Glomerular visceral epithelial cell (primary cell): ENCODE data around the gene ZNF750.

Source experiments
- DNase-seq: peaks from one replicate; pipeline ENCODE4 v3.0.0-alpha.2; 2016; ENCODE audit errors: extremely low spot score

The ZNF750 gene

DNA sequence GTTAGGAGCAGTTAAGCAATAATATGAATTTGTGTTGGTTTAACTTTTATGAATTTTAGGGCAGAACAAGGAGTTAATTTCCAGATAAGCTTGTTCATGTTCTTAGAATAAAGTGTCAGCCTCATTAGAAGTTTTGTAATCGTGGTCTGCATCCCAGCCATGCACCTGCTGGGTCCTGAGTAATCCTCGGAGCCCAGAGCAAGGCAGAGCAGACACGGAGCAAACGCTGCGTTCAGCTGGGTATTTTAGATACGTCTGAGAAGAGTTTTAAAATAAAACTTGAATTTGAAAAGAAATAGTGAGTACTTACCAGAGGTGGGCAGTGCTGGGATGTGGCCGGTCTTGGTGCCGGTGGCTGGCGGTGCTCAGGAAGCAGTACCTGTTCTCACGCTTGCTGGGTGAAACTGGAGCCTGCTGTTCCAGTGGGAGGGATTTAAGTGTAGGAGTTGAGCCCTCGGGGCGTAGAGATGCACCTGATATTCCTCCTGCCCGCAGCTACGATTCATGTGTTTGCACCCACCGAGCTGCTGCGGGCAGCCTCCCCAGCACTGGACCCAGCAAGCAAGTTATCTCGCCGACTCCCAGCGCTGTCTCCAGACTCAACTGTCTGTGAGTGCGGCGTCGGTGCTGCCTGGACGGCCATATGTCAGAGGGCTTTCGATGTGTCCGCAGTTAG is at the start of gene ZNF750:
ZNF750 (minus strand) TSS at position 406 of the 676 bp plus-strand sequence. CDS start 7,568 bp downstream, outside the sequence.
- no peak for DNase-seq

DNA sequence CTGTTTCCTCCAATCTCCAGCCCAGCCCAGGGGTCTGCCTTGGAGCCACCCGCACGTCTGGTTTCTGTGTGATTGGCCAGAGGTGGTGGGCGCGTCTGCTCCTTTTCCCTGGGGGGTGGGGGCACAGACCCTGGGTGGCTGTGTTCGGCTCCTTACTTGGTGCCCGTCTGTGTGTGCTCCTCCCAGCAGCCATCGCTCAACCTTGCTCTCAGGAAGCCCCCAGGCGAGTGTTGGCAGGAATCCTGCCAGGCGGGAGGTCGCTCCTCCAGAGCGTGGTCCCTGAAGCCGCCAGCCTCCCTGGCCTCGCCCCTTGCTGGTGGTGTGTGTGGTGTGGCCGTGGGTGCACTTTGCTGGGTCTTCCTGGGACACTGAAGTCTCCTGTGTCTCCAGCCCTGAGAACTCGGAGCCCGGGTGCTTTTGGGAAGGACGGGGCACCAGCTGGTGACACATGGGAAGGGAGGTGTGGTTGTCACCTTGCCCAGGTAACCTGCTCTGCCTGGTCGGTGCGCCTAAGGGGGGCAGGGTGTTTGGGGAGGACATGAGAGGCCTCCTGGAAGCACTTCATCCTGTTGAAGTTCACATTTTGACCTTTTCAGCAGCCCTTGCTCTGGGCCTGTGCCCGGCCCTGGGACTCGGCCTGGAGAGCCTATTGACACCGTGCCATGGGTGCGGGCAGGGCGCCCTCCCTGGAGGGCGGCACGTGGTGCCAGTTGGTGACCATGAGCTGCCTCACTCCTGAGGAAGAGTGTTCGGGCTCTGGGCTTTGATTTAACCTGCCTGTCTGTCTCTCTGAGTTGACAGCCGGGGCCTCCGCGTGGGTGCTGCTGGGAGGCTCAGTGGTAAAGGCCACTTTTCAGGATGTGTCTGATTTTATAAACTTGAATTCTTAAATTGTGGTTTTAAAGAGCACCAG is 49.0 kb upstream of the ZNF750 start:
- DNase-seq = no peak

DNA sequence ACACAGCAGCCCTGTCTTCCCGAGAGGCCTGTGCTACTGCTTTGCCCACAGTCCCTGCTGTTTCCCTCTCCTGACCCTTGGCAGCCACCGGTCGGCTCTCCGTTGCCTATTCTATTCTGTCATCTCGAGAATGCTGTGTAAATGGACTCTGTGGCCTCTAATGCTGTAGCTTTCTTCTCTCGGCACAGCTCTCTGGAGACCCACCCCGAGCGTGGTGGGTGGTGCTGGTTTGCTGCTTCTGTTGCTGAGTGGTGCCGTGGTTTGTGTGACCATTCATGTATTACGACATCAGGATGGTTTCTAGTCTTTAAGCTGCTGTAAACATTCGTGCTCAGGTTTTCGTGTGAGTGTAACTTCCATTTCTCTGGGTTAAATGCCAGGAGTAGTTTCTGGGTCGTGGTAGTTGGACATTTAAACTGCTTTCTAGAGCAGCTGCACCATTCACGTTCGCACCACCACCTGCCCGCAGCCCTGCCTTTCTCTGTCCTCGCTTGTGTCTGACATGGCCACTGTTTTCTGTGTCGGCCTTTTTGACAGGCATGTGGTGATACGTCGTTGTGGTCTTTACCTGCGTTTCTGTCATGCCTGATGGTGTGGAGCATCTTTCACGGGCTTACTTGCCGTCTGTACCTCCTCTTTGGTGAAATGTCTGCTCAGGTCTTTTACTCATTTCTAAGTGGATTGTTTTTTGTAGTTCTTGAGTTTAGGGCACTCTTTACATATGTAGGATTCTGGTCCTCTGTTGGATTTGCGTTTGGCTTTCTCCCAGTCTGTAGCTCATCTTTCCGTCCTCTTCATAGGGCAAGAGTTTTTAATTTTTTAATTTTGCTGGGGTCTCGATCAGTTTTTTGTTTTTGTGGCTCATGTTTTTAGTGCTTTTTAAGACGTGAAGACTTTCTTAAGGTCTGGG is 47.7 kb upstream of the ZNF750 start:
- peak; percentile 13 for DNase-seq

DNA sequence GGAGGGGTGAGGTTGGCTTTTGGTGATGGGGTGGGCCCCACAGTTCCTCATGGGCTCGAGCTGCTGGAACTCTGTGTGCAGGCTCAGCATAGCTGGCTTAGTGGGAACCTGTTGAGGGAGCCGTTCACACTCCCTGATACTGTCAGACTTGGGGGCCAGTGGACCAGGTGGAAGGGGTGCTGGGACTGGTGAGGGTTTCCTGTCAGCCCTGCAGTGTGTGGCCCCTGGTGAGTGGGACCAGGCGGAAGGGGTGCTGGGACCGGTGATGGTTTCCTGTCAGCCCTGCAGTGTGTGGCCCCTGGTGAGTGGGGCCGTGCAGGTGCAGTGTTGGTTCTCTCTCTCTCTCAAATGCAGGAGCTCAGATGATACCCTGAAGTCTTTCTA is 45.1 kb upstream of the ZNF750 start:
- no peak for DNase-seq

DNA sequence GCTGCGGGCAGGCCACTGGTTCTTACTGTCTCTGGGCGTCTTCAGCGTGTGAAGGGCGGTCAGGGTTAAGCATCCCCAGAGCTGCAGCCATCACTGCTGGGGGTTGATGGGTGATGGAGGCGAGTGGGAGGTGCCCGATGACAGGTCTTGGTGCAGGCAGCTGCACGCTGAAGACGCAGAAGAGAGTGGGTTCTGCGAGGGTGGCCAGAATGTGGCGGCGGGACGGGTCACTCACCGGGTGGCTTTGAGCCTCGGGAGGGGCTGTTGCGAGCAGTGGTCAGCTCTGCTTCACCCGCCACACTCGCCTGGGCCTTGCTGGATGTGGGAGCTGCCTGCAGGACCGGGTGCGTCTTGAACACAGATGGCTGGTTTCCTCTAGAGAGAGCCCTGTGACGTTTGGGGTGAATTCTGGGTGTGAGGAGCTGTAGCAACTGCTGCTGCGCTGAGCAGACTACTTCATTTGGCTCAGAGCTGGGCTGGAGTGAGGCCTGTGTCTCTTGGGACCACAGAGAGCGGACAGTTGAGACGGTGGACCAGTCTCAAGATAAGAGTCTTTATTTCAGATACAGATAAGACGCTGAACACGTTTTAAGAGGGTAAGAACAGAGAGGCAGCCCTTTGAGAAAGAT is 44.6 kb upstream of the ZNF750 start:
- DNase-seq = no peak

DNA sequence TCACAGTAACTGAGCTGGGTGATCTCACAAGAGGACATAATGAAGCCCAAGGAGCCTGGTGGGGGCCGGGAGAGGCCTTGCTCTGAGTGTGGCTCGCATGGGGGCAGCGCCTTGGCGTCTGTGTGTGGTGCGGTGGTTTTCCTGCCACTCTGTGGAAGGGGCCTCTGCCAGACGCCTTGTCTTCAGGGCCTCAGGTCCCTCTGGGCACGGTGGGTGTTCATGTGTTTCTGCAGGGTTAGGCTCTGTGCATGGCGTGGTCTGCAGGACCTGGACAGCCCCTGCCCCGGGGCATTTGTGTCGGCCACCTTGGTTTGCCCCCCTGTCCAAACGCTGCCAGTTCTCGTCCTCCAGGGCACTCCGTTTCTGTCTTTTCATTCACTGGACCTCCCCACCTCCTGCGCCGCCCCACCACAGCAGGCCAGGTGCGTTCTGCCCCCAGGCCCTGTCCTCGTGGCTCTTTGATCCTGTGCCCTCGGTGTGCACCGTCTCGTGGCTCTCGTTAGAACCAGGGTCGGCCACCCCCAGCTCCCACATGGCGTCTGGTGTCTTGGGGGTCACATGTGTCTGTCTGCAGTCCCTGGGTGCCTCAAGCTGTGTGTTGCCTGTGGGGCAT is 43.7 kb upstream of the ZNF750 start:
- no peak for DNase-seq

DNA sequence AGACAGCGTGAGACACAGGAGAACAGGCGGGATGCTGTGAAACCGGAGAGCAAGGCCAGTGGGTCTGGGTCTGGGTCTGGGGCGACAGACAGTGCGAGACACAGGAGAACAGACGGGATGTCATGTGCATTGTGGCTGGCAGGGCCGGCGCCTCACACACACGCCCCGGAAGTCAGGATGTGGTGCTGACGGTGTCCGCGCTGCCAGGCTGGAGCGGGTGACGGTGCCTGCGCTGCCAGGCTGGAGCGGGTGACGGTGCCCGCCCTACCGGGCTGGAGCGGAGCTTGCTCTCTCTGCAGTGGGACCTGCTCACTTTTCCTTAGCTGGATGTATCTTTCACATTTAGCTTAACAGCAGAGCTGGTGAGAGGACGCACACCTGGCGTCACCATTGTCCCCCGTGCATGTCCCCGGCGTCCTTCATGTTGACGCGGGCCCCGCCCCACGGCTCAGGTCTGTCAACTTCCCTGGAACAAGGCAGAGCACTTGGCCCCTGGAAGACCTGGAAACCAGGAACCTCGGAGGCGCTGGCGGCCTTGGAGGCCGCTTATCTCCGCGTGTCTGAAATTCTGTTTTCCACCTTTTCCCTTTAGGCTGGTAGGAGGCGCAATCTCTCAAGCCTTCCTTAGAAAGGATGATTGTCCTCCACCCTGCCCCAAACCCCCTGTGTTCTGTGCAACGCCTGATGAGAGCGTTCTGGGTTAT is 43.0 kb upstream of the ZNF750 start:
- DNase-seq = no peak

DNA sequence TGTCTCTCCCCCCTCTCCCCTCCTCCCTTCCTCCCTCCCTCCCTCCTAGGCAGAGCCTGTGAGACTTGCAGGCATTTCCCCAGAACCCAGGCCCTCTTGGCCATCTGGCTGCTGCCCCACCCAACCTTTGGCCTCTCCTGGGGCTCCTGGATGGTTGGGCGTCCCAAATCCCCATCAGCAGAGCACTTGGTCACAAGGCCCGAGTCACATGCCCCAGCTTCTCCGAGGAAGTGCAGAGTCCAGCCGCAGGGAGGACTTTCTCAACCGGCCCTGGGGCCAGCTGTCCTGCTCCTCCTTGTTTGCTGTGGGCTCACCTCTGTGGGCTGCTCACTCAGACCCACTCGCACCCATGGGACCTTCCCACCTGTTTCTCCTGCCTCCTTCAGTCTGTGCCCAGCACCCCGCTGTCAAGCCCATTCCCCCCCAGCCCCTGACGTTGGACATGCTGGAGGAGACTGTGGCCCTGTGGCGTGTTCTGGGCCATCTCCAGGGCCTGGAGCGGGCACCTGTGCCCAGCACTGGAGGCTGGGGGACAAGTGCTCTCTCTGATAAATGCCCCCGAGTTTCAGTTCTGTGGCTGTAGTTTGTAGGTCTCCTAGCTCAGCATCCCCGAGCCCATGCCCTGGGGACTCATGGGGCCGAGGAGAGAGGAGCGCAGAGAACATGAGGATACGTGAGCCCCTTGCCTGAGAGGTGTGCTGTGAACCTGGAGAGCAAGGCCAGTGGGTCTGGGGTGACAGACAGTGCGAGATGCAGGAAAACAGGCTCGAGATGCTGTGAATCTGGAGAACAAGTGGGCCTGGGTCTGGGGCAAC is 42.3 kb upstream of the ZNF750 start:
- DNase-seq = no peak

DNA sequence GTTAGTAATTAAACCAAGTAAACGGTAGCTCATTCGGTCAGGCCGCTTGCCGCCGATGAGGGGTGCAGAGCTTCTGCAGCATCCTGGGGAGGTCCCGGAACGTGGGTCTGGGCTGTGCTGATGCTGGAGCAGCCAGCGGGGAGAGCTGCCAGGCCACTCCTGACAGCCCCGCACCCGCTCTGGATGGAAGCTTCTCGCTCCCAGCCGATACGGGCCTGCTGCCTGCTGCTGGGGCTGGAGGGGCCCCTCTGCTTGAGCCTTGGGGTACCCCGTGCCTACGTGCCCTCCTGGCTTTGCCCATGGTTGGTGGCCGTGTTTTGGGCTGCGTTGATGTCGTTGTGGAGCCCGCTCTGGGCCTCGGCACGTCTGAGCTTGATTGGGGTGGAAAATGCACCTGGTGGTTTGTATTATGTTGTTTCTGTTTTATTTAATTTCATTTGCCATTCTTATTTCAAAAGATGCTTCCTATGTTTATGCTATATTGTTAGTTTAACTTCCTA is 41.6 kb upstream of the ZNF750 start:
- no peak for DNase-seq

DNA sequence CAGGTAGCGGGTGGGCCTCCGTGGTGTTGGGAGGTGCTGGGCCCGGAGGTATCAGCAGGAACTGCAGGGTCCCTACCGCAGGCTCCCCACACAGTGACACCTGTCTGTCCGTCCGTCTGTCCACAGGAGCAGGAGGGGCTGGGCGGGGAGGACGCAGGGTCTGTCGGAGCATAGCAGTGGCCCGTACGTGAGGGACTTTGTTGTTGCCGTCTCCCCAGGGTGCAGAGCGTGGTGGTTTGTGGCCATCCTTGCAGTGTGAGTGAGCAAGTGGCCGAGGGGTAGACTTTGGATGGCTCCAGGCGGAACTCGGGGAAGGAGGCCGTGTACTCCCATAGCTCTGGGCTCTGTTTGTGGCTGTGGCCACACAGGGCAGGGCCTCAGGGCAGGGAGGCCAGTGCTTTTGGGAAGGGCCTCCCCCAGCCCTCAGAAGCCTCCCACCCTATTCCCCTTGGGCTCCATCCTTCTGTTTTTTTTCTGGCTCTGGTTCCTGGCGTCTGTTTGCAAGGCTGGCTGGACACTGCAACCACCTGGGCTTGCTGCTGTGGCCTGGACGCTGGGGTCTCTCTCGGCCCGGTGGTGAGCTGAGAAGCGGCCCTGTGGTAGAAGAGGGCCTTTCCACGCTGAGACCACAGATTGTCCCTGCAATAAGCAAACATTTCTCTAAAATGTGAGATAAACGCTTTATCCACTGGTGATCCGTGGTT is 41.0 kb upstream of the ZNF750 start:
- no peak for DNase-seq

DNA sequence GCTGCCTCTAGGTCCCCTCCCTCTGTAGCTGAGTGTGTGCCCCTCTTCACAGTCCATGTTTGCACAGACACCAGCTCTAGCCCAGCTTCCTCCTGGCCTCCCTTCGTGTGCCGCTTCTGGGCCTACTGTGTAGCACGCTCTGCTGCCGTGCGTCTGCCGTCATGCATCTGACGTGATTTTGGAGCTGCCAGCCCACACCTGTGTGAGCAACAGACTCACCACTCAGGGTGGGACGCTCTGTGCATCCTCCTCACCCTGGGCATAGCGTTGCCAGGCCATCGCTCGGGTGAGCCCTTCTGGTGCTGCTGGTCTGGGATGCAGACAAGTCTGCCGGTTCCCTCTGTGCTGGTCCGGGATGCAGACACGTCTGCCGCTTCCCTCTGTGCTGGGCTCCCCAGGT is 39.4 kb upstream of the ZNF750 start:
- no peak for DNase-seq

DNA sequence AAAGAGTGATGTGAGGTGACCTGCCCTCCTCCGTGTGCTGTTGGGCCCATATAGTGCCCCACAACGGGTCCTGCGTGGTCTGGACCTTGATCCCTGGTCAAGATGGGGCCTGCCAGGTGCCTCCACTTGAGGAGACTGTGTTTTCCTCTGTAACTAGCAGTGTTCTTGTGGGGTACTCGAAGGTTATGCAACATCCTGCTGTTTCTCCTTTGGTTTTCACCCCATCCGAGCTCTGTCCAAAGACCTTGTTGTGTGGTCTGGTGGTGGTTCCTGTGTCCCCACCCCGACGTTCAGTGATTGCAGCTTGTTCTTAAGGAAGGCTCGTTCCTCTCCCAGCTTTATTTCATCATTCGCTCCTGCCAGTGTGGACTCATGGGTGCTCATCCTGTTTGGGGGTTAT is 38.7 kb upstream of the ZNF750 start:
- no peak for DNase-seq

DNA sequence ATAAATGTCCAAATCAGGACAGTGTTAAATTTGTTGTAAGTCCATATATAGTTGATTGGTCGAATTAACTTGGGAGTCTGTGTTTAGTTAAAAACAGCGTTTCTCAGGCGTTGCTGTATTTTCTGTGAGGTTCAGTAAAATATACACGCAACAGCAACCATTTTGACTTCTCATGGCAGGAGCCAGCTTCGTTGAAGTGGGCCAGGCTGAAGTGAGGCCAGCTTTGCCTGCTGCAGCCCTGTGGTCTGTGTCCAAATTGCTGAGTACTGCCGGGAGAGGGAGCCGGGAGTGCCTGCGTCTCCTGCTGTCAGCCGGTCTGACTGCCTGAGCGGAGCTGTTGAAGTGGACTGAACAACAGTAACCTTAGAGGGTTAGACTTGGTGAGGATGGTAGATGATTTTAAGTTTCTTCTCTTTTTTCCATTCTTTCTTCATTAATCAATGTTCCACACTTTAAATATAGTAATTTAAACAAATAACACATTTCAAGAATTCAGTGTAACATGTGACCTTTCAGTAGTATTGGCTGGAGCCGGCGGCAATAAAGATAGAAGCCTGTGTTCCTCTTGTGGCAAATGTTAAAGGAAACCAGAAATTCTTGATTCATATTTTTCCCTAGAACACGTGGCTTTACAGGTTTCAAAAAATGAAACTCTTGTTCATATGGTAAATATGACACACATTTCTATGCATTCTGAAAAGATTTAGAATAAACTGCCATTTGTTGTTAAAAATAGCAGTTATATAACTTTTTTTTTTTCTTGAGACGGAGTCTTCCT is 37.0 kb upstream of the ZNF750 start:
- DNase-seq = peak; percentile 21

DNA sequence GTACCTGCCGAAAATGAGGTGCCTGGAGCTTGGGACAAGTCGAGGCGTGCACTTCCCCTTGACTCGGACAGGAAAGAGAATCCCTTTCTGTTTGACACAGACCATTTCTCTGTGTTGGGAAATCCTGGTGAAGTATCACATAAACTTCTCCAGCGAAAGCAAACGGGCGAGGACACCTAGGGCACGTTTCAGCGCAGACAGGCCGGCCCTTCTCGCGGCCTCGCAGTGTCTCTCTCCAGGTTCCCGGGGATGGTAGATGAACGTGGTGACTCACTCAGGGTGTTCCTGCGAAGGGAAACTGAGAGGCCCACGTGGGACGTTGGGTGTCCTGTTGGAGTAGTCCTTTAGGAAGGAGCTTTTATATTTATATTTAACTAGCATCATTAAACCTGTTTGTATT is 36.3 kb upstream of the ZNF750 start:
- DNase-seq = no peak

DNA sequence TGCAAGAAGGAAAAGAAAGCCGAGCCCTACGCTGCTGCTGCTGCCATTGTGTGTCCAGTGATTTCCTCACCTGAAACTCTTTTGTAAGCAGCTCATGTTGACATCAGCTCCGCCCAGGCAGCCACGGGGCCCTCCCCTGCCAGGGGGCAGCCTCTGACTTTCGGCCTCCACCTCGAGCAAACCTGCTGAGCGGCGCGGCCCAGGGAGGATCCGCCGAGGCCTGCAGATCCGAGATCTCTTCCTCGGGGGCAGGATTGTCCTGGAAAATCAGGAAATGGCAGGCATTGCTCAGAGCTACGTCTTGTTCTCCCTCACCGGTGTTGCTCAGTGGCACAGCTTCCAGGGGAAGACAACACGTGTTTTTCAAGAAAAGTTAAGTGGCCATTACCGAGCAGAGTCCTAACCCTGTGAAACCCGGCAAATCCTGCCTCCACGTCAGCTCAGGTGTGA is 35.6 kb upstream of the ZNF750 start:
- no peak for DNase-seq

DNA sequence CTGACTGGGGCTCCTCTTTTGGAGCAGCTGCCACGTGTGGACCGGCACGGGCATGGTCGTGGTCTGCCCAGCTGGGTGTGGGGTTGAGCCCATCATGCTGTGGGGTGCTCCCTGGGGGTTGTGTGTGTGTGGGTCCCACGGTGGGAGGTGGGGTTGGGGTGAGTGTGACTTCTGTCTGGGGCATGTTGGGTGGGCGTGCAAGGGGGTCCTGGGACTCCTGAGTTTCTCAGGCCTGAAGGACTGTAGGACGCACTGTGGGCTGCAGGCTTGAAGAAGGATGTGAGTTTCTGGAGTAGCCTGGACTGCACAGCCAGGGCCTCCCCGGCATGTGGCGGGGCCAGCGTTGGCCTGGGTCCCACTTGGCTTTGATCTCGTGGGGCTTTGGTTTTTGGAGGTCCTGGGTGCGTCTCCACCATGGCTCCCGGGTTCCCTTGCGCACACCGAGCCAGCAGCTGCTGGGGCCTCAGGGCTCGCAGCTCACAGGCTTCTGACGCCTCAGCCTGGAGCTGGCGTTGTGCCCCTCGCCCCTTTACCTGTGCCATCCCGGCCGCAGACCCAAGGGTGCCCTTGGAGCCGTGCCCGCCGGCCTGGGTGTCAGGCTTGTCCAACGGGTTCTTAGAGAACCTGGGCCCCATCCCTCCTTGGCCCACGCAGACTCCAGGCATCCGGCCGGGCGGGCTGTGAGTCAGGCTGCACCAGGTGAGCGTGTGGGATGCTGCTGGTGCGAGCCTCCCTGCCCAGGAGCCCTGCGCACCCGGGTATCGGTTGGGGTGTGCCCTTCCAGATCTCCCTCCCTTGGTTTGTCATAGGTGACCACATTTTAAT is 34.4 kb upstream of the ZNF750 start:
- DNase-seq = no peak

DNA sequence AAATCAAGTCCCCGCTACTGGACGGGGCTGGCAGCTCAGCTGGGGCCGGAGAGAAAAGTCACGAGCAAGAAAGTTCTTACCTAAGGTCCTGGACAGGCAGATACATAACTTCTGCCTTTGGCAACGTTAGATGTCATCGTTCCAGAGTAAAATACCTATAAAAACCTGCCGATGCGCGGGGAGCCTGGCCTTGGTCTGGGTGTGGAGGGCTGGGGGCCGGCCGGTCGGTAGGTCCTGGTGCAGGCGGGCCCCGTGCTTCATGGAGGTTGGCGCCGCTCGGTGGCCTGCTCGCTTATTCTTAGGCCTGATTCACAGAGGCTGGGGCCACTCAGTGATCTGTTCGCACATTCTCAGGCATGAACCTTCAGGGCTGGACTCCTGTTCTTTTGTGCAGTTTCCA is 33.7 kb upstream of the ZNF750 start:
- DNase-seq = no peak
